Heart left ventricle (tissue), 16 donors: ENCODE measurements around the gene TVP23C. TPM values are rescaled to one million over a fixed set of nuclear protein-coding genes. Genes with fewer than 3 reads are reported as not detected.
A peak's percentile ranks its signal among the peaks of the same experiment; 100 is the strongest.

Experiments
- ATAC-seq, 4 donors: fragments of 200-7000 bp; cut with Tn5 transposase; one replicate each; pipeline ENCODE4 v1.9.1; 2020 to 2022; ENCODE audit warnings: moderate library complexity in 4 of 4, mild to moderate bottlenecking in 3 of 4, moderate number of reproducible peaks in 1 of 4
- DNase-seq, 5 donors: peaks; one replicate each; pipeline ENCODE4 v3.0.0-alpha.2; 2020
- H3K27ac ChIP-seq, 12 donors: fragments of 200-600 bp; sonication (generic) in 4 of 12; one replicate each; pipeline versions ENCODE4 v1.5.0 to v1.8.0; 2016 to 2022; ENCODE audit warnings: mild to moderate bottlenecking in 2 of 12
- H3K27me3 ChIP-seq, 9 donors: fragments of 200-600 bp; sonication (generic) in 2 of 9; one replicate each; pipeline versions ENCODE4 v1.5.1 to v1.8.0; 2016 to 2022; ENCODE audit warnings: mild to moderate bottlenecking in 3 of 9
- H3K36me3 ChIP-seq, 9 donors: fragments of 200-600 bp; sonication (generic) in 2 of 9; one replicate each; pipeline versions ENCODE4 v1.5.0 to v1.8.0; 2018 to 2022; ENCODE audit warnings: mild to moderate bottlenecking in 2 of 9
- H3K4me1 ChIP-seq, 12 donors: fragments of 200-600 bp; sonication (generic) in 4 of 12; one replicate each; pipeline versions ENCODE4 v1.5.0 to v1.8.0; 2016 to 2022; ENCODE audit warnings: mild to moderate bottlenecking in 3 of 12
- H3K4me3 ChIP-seq, 12 donors: fragments of 200-600 bp; sonication (generic) in 4 of 12; one replicate each; pipeline versions ENCODE4 v1.5.0 to v1.8.0; 2017 to 2022; ENCODE audit warnings: mild to moderate bottlenecking in 9 of 12, moderate library complexity in 4 of 12
- H3K9me3 ChIP-seq, 12 donors: fragments of 200-600 bp; sonication (generic) in 4 of 12; one replicate each; pipeline versions ENCODE4 v1.5.0 to v1.8.0; 2016 to 2022; ENCODE audit warnings: mild to moderate bottlenecking in 1 of 12
- POLR2A ChIP-seq, 2 donors: fragments of 450-650 bp; IDR thresholded peaks; one replicate each; pipeline ENCODE4 v1.6.1; 2017; ENCODE audit warnings: antibody characterized with exemption in 2 of 2, mild to moderate bottlenecking in 2 of 2, moderate library complexity in 2 of 2
- WGBS, 4 donors: extraction: QIAGEN DNeasy Blood & Tissue Kit in 2 of 4; methylation state at CpG; one replicate each; pipeline versions ENCODE4 v1.1.5 to v1.1.7; 2013 to 2018; 5-methylcytosine and 5-hydroxymethylcytosine counted together
- intact Hi-C, 10 donors: fragments of 100-400 bp; cut with DNase I; formaldehyde crosslinking; loops; one replicate each; pipeline versions ENCODE4 v1.11.1 to v1.14.2; 2022
- polyA plus RNA-seq, 2 donors: library from polyadenylated mRNA; stranded (reverse); fragments of 200-250 nt; gene quantifications; one replicate each; pipeline ENCODE4 v1.2.3, GENCODE V29; 2013
- total RNA-seq, 9 donors: library from RNA; depleted of rRNA in 2 of 9; stranded (reverse); fragments of >200 nt in 2 of 9; fragmentation: NEBNext Ultra II Directional in 3 of 9; extraction: Animal tissue kit (Norgen Biotek cat#: 25700) in 3 of 9; gene quantifications; one replicate each; pipeline versions ENCODE4 v1.1.0 to v1.2.4, GENCODE V29; 2016 to 2023
- TF ChIP-seq, protein P1 (sequence below), 12 donors: fragments of 200-600 bp; sonication (generic) in 4 of 12; IDR thresholded peaks; one replicate each; pipeline versions ENCODE4 v1.5.0 to v1.8.0; 2018 to 2022; ENCODE audit warnings: antibody characterized with exemption in 12 of 12, mild to moderate bottlenecking in 5 of 12
- donor health status: ischemic (EF 13 %, LVEDD 7.1; RV severe dilation, severe dysfunction).
- donor health status: healthy with polysubstance abuse.
- donor health status: DM: no; HTN: yes; CAD: no.
- donor health status: DM: no; HTN: no; CAD: no.
- donor health status: ischemic (EF 25% LVEDD 6.9; RV normal size, moderate dysfunction).
- donor health status: ischemic (EF 25% LVEDD 5.7; RV mildly dilated, moderate dysfunction).
- donor health status: healthy.
- donor health status: DM: yes; HTN: yes; CAD: no.
- donor health status: ischemic (EF 35%, LVEDD 5.7; RV mildly dilated, moderate dysfunction).
- donor health status: nonischemic (EF 11% LVEDD 7.7; RV severe dilation, severe dysfunction).
- donor health status: DM: yes; HTN: yes; CAD: no.
- donor health status: PGD.
- donor health status: ischemic (EF 29% LVEDD 5.4; RV normal size, mild dysfunction).
- donor health status: nonischemic (EF 23%, LVEDD 6.1; RV moderate dilation, normal function).

The TVP23C gene
- total and polyA plus RNA-seq, 11 donors = 1.9 to 8.7 (median 5.2) TPM

DNA sequence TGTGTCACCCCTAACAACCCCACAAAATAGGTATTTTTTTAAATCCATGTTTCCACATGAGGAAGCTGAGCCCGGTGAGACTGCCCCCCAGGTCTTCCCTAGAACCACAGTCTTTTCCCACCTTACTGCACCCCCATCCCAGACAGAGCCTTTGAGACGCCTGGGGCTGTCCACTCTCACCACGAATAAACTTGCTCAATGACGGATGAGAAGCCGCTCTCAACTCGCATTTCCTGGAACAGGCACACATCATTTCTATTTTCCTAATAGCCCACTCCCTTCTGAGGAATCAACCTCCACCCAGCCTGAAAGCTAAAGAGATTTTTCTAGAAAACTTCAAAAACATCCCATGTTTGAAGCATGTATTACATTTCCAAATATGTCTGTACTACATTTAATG is 81.8 kb downstream of the TVP23C start:
- Histone ChIP-seq H3K4me3 (no peak overlapping the region), H3K9me3 (no peaks in the 10 kb centered on the region), H3K27me3 (no peaks in the 10 kb centered on the region), H3K4me1 (peaks cover 0 to 18% (median 6%) of the 10 kb centered on the region in 12 donors), H3K27ac (no peak overlapping the region), H3K36me3 (peaks cover 0 to 6% (median 0%) of the 10 kb centered on the region in 9 donors)
- DNase-seq = no peak
- TF ChIP-seq, protein P1, sequence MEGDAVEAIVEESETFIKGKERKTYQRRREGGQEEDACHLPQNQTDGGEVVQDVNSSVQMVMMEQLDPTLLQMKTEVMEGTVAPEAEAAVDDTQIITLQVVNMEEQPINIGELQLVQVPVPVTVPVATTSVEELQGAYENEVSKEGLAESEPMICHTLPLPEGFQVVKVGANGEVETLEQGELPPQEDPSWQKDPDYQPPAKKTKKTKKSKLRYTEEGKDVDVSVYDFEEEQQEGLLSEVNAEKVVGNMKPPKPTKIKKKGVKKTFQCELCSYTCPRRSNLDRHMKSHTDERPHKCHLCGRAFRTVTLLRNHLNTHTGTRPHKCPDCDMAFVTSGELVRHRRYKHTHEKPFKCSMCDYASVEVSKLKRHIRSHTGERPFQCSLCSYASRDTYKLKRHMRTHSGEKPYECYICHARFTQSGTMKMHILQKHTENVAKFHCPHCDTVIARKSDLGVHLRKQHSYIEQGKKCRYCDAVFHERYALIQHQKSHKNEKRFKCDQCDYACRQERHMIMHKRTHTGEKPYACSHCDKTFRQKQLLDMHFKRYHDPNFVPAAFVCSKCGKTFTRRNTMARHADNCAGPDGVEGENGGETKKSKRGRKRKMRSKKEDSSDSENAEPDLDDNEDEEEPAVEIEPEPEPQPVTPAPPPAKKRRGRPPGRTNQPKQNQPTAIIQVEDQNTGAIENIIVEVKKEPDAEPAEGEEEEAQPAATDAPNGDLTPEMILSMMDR (IDR thresholded peaks at IDR 0.05) = no peak
- TF ChIP-seq POLR2A (IDR thresholded peaks at IDR 0.05) = no peak
- no peak for ATAC-seq
- intact Hi-C loops = no loop called here
- 85 to 92% (median 87%) methylated on average over 6 of the region's 6 CpGs for WGBS, 4 donors

DNA sequence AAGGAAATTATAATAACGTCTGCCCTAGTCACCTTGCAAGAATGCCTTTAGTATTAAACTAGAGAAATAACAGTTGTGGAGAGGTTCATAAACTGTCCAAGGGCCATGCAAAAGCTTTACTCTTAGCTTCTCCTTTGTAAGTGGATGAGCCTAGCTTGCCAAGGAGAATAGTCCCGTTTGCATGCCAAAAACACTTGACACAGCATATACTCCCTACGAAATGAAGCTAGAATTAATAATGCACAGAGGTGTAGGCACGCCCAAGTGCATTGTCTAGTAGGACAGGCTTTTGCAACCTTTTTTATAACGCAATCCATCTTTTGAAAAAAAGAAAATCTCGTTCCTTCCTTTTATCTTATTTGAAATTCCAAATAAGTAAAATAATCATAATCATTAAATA is 83.1 kb downstream of the TVP23C start:
- no peaks in the 10 kb centered on the region for H3K27me3 ChIP-seq
- H3K36me3 ChIP-seq = peaks cover 0 to 6% (median 0%) of the 10 kb centered on the region in 9 donors
- no peak overlapping the region for H3K27ac ChIP-seq
- WGBS, 4 donors = 58 to 67% (median 63%) methylated on average over 6 of the region's 6 CpGs
- H3K4me1 ChIP-seq = peaks cover 0 to 20% (median 6%) of the 10 kb centered on the region in 12 donors
- ATAC-seq (no peak), DNase-seq (no peak)
- TF ChIP-seq, protein P1 (IDR thresholded peaks at IDR 0.05) = no peak
- TF ChIP-seq POLR2A (IDR thresholded peaks at IDR 0.05) = no peak
- no peak overlapping the region for H3K4me3 ChIP-seq
- H3K9me3 ChIP-seq = no peaks in the 10 kb centered on the region
- intact Hi-C loops = no loop called here

DNA sequence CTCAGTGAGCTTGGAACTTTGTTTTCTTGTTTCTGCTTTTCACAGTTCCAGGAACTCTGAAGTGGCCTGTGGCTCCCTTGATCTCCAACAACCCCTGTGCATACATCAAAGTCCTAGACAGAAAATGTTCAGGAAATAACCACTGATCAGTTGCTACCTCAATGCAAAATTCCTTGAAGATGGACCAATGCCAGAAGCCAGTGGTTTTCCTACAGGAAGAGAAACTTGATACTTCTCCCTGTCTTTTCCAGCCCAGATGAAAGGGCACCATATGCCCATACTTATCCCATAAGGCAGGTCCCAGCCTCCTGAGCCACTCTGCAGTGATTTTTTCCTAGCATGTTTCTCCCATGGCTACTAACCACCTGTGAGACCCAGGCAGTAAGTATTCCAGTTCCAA is 83.6 kb downstream of the TVP23C start:
- intact Hi-C loops = no loop called here
- Histone ChIP-seq H3K27ac (no peak overlapping the region), H3K4me1 (peaks cover 0 to 20% (median 6%) of the 10 kb centered on the region in 12 donors), H3K4me3 (no peak overlapping the region), H3K9me3 (no peaks in the 10 kb centered on the region), H3K27me3 (no peaks in the 10 kb centered on the region), H3K36me3 (peaks cover 0 to 6% (median 0%) of the 10 kb centered on the region in 9 donors)
- no peak for ATAC-seq
- no peak for DNase-seq
- no peak for TF ChIP-seq POLR2A (IDR thresholded peaks at IDR 0.05)
- TF ChIP-seq, protein P1 (IDR thresholded peaks at IDR 0.05) = no peak

DNA sequence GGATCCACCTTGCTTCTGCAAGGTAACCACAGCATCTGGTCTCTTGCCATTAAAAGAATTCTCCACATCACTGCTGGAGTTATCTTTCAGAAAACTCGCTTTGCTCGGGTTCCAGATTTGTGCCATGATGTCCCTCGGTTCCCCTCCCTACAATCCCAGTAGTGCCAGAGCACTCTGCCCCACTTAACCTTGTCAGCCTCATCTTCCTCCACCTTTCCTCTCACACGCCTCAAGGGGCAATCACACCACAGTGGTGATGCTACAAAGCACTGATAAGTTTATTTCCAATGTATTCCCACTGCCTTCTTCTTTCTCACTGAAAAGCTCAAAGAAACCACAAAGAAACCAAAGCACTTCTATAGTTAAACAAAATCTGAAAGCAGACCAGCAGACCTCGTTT is 84.4 kb downstream of the TVP23C start:
- intact Hi-C loops = no loop called here
- ATAC-seq (peak in 2 of 4 donors; percentile 44 to 71), DNase-seq (no peak)
- Histone ChIP-seq H3K4me1 (peaks cover 0 to 20% (median 6%) of the 10 kb centered on the region in 12 donors), H3K27ac (no peak overlapping the region), H3K36me3 (peaks cover 0 to 6% (median 0%) of the 10 kb centered on the region in 9 donors), H3K9me3 (no peaks in the 10 kb centered on the region), H3K27me3 (no peaks in the 10 kb centered on the region), H3K4me3 (no peak overlapping the region)
- TF ChIP-seq, protein P1 (IDR thresholded peaks at IDR 0.05) = no peak
- TF ChIP-seq POLR2A (IDR thresholded peaks at IDR 0.05) = no peak
- WGBS, 4 donors = 44 to 69% (median 60%) methylated on average over 5 of the region's 5 CpGs
